GM18909 (cell line): ENCODE results near the gene POLG2.
"Not testable (repeated sequence)": the region's sequence is repeated elsewhere in the genome, so short reads cannot be mapped to it uniquely, and the experiment has no call there.

Experiments used
- ATAC-seq: cut with Tn5 transposase; IDR thresholded peaks from one replicate; pipeline ENCODE4 v1.9.1; 2021; ENCODE audit warnings: mild to moderate bottlenecking; ENCODE audit not compliant: unreplicated experiment, poor library complexity

The POLG2 gene

DNA sequence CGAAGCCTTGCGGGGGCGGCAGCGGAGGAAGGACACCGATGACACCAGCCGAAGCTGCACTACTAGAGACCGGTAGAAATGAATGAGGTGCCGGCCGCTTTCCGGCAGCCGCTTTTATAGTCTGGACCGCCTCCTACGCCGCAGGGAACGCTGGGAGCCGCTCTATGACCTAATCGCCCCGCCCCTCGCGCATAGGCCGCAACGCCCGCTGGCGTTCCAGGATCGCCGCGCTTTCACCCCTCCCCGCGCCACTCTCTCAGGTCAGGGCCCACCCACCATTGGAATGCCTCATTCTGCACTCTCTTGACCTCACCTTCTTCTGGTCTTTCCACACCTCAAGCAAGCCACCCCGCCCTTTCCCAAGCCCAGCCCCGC is 9.3 kb upstream of the POLG2 start, which contains the start of gene DDX5:
Gene DDX5, minus strand, starts transcription at position 89 of the 375 bp plus-strand sequence. CDS start 170 bp downstream, outside the sequence.
- ATAC-seq: peak; percentile 67

GRCh38 chr17:64505340-64506200 is 8.7 kb upstream of the POLG2 start:
- peak; percentile 26 for ATAC-seq

DNA sequence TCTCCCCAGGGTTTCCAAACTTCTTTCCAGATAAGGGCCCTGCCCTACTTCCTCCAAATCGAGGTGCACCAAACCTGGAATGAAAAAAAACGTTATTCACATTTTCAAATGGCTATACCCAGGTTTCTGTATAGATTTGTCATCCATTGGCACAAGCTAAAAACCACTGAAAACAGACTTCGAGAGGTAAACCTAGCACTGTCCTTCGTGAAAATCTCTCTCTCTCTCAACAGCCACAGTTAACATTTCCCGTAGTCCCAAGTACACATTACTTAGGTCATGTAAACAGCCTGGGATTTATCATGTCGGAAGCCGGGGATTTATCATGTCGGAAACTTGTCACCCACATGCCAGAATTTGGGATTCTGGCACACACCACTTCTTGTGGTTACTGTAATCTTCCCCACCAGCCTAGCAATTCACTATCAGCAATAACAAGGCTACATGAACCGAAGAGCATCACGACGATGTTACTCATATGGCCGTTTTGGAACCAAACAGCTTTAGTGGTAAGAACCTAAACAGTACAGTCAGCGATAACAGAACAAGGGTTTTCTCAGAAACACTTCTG is 8.0 kb upstream of the POLG2 start:
- ATAC-seq: no peak

GRCh38 chr17:64503821-64504768 is 7.2 kb upstream of the POLG2 start:
- no peak for ATAC-seq

GRCh38 chr17:64503341-64503740 is 6.5 kb upstream of the POLG2 start:
- ATAC-seq: no peak

GRCh38 chr17:64502809-64503208 is 6.0 kb upstream of the POLG2 start:
- ATAC-seq: no peak

DNA sequence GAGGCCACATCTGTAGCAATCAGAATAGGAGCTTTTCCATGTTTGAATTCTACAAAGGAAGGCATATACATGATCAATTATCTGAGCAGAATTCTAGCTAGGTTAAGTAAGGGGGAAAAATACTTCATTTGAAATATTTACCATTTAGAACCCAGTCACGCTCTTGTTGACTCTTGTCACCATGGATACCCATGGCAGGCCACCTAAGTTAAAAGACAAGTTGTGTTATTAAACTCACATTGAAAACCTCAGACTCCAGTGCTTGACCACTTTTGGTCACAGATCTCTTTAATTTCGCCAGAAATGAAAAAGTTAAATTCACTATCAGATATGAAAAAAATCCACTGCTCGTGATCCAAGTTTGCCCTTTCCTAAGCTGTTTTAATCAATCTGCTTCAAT is 5.2 kb upstream of the POLG2 start:
- no peak for ATAC-seq

- no peak for ATAC-seq
Measured at GRCh38 chr17:64500862-64501765, 4.3 kb upstream of the POLG2 start.

DNA sequence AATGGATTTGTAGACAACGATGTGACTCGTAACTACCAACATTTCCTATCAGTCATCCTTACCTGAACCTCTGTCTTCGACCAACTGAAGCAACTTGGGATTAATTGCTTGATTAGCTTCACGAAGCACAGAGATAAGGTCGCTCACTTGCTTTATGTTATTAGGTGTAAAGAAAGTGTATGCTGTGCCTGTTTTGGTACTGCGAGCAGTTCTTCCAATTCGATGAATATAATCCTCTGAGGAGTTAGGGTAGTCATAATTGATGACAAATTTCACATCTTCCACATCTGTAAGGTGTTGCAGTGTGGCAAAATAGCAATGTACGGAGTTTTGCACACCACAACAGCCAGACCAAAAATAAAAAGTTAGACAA is 3.6 kb upstream of the POLG2 start:
- ATAC-seq: no peak

GRCh38 chr17:64499805-64500486 is 3.1 kb upstream of the POLG2 start:
- ATAC-seq: no peak

DNA sequence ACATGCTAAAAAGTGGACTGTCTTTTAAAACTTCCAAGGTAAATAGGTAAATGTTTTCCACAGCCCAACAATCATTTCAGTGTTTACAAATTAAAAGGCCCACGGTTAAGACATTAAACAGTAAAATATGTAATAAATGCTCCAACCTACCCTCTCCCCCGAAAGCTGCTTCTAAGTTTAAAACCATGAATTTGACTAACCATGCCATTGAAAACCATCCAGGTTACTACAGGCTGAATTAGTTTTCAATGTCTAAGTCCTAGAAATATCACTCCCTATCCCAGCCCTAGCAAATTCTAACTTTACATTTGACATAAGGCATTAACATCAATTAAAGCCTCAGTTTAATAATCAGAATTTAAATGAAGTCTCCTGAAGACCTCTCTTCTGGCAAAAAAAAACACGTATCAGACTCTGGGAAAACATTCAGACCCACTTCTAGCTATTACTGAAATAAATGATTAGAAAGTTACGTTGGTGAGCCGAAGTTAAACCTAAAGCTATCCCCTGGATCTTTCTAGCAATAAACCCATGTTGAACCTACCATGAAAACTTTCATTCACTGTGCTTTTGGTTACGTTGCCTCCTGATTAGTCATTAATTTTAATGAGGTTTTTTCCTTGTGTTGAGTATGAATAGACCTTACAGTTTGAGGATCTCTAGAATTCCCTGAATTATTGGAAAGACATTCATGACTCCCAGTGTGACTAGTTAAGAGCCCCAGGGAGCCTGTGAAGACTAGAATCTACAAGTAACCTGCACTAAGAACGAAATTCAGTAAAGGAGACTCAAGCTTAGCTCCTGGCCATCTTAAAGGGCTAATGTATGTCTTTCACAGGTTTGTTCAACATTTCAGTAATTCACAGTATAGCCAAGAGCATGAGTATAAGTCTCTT is 1.7 kb upstream of the POLG2 start:
- no peak for ATAC-seq

- ATAC-seq: no peak
Measured at GRCh38 chr17:64497565-64498035, 746 bp upstream of the POLG2 start.

DNA sequence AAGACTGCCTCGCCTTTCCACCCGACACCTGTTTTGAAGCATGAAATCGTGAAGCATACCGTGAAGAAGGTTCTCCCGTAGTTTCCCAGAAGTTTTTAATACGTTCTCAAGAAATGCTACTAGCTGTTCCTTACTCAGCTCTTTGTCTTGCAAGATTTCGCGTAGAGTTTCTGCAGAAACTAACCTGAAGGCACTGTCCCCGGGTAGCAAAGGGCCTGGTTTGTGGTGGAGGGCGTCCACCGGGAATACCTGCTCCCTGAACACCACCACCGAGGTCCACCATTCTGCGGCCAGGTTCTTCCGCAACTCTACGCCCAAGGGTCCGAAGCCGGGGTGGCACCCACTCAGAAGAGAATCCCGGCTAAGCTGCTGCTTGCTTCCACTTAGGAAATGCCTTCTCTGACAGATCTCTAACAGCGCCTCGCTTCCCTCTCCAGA is 487 bp downstream of the POLG2 start:
- ATAC-seq: peak; percentile 3

GRCh38 chr17:64495300-64495699 is 1.6 kb downstream of the POLG2 start:
- ATAC-seq: not testable (repeated sequence)

DNA sequence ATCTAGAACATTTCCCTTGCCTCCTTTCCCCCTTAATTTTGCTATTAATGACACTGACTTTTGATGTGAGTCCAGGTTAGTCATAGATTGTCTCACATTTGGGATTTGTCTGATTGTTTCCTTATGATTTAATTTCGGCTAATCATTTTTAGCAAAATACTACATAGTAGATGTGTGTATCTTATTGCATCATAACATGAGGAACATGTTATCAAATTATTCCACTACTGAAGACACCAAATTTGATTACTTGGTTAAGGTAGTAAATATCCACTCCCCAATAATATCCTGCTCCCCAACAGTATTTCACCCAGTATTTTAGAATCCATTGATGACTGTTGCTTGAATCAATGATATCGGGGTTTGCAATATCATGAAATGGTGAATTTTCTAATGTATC is 2.7 kb downstream of the POLG2 start:
- ATAC-seq: no peak

GRCh38 chr17:64492481-64493109 is 4.3 kb downstream of the POLG2 start:
- ATAC-seq: no peak

DNA sequence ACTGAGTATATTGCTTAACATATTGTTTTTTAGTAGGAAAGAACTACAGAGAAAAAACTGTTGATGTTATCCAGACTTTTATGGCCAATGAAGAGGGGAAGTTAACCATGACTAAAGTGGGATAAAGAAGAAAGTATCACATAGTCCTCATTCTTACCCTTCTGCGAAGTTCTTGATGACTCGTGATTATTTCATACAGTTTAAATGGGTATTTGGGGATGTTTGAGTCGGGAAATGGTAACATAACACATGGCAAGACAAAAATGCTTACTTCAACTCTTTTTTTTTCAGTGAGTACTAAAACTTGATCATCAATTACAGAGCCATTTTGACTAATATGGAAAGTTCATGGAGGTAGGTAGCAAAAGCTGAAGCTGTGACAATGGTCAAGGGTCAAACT is 4.9 kb downstream of the POLG2 start:
- ATAC-seq: no peak
